GM12873 (cell line): ENCODE results near the gene FNDC3A.

ENCODE experiments used
- TF ChIP-seq, protein P1 (sequence below): IDR thresholded peaks from 2 replicates; pipeline ENCODE4 v1.5.1; 2012; ENCODE audit warnings: low read depth, mild to moderate bottlenecking, moderate library complexity, low read length, control low read depth; ENCODE audit not compliant: insufficient read depth; ENCODE audit errors: missing control alignments

The FNDC3A gene

DNA sequence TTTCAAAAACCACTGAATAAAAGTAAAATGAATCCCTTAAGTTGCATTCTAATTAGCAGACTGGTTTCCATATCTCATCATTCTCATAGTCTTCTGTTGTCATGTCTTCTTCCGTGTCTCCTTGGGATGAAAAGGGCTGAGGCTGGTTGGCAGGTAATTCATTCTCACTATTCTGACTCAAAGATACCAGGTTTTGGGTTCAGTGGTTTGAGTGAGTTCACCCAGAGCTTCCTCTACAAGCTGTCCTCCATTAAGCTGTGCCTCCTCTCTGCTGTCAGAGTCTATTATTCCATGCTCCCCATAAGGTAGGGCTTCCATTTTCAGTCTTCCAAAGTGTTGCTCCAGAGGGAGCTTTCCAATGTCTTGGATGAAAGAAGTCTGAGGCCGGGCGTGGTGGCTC is 68.3 kb downstream of the FNDC3A start:
- TF ChIP-seq, protein P1, sequence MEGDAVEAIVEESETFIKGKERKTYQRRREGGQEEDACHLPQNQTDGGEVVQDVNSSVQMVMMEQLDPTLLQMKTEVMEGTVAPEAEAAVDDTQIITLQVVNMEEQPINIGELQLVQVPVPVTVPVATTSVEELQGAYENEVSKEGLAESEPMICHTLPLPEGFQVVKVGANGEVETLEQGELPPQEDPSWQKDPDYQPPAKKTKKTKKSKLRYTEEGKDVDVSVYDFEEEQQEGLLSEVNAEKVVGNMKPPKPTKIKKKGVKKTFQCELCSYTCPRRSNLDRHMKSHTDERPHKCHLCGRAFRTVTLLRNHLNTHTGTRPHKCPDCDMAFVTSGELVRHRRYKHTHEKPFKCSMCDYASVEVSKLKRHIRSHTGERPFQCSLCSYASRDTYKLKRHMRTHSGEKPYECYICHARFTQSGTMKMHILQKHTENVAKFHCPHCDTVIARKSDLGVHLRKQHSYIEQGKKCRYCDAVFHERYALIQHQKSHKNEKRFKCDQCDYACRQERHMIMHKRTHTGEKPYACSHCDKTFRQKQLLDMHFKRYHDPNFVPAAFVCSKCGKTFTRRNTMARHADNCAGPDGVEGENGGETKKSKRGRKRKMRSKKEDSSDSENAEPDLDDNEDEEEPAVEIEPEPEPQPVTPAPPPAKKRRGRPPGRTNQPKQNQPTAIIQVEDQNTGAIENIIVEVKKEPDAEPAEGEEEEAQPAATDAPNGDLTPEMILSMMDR: no peak

DNA sequence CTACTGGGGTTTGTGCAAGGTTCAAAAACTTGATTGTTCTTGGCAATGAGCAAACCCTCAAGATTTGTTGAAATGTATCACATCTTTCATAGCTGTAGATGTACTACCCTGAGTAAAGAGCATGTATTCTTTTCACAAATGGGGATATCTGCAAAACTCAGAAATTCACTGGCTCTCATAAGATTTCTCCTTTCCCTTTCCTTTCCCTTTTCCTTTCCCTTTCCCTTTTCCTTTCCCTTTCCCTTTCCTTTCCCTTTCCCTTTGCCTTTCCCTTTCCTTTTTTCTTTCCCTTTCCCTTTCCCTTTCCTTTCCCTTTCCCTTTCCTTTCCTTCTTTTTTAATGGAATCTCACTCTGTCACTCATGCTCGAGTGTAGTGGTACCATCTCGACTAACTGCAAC is 69.1 kb downstream of the FNDC3A start:
- TF ChIP-seq, protein P1: no peak

DNA sequence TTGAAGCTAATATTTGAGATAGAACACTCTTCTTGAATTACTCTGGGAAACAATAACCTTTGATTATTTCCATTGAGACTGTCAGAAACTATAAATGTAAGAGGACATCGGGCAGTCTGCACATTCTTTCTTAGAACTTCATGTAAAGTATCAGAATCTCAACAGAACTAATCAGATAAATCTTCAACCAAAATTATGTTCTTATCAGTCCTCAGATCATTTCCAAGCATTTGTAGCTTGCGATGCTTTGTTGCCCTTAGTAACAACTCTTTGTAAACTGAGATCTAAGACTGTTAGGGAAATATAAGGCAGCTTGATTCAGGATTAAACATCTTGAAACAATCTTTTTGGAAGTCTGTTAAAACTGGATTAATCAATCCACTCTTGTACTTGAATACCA is 70.3 kb downstream of the FNDC3A start:
- TF ChIP-seq, protein P1: no peak

DNA sequence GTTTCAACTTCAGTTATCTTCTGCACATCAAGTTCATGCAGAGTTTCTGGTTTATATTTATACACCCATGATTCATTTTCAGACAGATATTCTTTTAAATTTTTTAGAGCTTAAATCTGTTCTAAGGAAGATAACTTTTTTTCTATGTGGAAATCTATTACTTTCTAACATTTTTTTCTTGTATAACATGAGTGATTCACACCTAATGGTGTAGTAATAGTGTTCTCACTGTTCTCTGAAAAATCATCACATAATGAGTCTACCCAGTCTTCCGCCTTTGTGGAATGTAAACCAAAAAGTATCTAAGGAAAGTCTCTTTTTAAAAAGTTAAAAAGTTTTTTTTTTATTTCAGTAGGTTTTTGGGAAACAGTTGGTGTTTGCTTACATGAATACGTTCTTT is 70.8 kb downstream of the FNDC3A start:
- TF ChIP-seq, protein P1: no peak

DNA sequence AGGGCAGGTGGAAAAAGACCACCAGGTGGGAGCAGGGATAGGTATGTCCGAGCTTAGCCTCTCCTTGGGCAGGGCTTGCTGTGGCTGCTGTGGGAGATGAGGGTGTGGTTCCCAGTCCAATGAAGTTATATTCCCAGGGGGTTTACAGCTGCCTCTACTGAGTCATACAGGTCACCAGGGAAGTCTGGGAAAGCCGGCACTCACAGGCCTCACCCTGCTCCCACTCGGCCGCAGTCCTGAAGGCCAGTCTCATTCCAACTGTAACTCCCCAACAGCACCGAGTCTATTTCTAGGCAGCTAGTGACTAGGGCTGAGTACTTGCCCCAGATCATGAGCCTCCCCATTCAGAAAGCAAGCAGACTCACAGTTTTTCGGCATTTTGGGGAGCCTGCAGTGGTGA is 77.1 kb downstream of the FNDC3A start:
- TF ChIP-seq, protein P1: no peak

DNA sequence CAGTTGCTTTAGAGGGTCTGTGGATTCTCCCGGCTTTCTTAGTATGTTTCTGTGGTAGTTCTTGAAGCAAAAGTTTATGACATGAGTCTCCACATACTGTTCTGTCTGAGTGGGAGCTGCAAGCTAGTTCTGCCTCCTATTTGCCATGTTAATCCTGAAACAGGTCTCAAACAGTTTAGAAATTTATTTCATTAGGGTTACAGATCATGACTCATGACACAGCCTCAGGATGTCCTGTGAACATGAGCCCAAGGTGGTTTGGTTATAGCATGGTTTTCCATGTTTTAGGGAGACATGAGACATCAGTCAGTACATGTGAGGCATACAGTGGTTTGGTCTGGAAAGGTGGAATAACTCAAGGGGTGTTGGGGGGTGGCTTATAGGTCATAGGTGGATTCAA is 77.5 kb downstream of the FNDC3A start:
- TF ChIP-seq, protein P1: no peak

DNA sequence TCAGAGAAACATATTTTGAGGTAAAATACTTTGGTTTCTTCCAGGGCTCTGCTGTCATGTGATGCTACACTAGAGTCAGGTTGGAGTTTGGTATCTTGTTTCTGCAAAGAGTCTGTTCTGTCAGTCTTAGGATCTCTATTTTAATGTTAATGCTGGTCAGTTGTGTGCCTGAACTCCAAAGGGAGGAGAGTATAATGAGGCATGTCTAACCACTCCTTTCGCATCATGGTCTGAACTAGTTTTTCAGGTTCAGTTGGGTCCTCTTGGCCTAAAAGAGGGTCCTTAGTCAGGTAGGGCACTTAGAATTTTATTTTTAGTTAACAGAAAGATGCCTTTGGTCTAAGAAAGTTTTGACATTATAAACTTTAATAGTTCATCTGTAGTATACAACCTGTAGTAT is 78.2 kb downstream of the FNDC3A start:
- TF ChIP-seq, protein P1: no peak

DNA sequence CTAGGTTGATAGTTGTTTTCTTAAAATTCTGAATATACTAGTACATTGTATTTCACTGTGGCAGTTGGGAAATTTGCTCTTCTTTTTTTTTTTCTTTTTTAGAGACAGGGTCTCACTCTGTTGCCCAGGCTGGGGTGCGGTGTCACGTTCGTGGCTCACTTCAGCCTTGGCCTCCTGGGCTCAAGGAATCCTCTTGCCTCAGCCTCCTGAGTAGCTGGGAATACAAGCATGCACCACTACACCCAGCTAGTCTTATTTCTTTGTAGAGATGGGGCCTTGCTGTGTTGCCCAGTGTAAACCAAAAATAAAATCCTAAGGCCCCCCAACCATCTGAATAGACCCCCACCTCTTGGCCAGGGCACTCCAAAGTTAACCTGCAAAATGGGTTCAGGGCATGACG is 79.3 kb downstream of the FNDC3A start:
- TF ChIP-seq, protein P1: no peak
